Activated CD8-positive, alpha-beta memory T cell treated with anti-CD3 and anti-CD28 coated beads, Interleukin-2, amount 10 ng/mL, durations not matched to agents 7 days and 5 days (primary cell): ENCODE measurements around the gene SLC38A10. TPM values are rescaled to one million over a fixed set of nuclear protein-coding genes. Genes with fewer than 3 reads are reported as not detected.
"Not testable (repeated sequence)": the region's sequence is repeated elsewhere in the genome, so short reads cannot be mapped to it uniquely, and the experiment has no call there.

Experiments used
- ATAC-seq: fragments of 150-1000 bp; cut with Tn5 transposase; one replicate; pipeline ENCODE4 v1.10.0; 2021; ENCODE audit warnings: moderate library complexity
- CTCF ChIA-PET: fragments of 350-600 bp; sonication (Branson Sonifier 250); formaldehyde crosslinking; loops from one replicate; lab custom pipeline; 2021; ENCODE audit warnings: antibody characterized with exemption; lab: Charles Lee
- DNase-seq: peaks from one replicate; pipeline ENCODE4 v3.0.0-alpha.2; 2020
- H3K27ac Mint-ChIP-seq: one replicate; pipeline ENCODE4 v1.8.0; 2021; ENCODE audit warnings: mild to moderate bottlenecking, mixed read lengths
- H3K27me3 Mint-ChIP-seq: one replicate; pipeline ENCODE4 v1.8.0; 2021; ENCODE audit warnings: mixed read lengths
- H3K36me3 Mint-ChIP-seq: one replicate; pipeline ENCODE4 v1.8.0; 2021; ENCODE audit warnings: mild to moderate bottlenecking, mixed read lengths
- H3K4me1 Mint-ChIP-seq: one replicate; pipeline ENCODE4 v1.8.0; 2021; ENCODE audit warnings: mixed read lengths
- H3K4me3 Mint-ChIP-seq: one replicate; pipeline ENCODE4 v1.8.0; 2021; ENCODE audit warnings: mild to moderate bottlenecking, moderate library complexity, mixed read lengths
- H3K9me3 Mint-ChIP-seq: one replicate; pipeline ENCODE4 v1.8.0; 2022; ENCODE audit warnings: low read depth, mixed read lengths
- total RNA-seq, 2 experiments: library from RNA; stranded (reverse); gene quantifications; one replicate each; pipeline ENCODE4 v1.2.3, GENCODE V29; 2021

SLC38A10 gene
- total RNA-seq, 2 experiments from 2014 or later, result 81.7 to 88.7 TPM

DNA sequence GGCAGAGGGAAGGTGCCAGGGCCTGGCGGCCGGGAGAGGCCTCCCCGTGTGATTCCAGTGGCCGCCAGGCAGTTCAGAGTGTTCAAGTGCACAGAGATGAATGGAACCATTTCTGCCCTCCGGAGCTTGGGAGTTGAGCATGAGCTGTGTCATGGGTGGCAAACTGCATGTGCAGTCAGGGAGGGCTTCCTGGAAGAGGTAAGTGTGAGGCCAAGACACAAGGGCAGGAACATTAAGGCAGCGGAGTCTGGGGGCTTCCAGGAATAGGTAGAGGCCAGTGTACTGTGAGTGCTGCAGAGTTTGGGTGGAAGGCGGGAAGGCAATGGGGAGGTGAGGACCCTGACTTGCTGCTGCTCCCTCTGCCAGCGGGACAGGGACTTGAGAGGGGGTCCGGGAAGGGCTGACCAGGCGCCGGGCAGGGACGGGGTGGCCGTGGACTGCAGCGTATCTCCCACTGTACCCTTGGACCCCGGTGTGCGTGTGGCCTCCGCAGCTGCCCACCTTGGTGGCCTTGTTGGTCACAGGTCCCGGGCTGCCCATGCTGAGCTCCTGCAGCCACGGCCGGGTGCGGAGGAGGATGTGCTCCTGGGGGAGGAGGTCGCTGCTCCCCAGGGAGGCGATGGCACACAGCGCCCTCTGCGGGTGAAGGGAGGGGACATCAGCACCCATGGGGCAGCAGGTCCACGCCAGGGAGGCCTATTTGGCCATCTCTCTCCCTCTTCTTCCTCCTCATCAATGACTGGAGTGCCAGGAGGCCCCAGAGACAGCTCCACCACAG is 64.9 kb downstream of the SLC38A10 start:
- H3K9me3 Mint-ChIP-seq, result no peaks in the 10 kb centered on the region
- H3K4me1 Mint-ChIP-seq, result peaks cover 6% of the 10 kb centered on the region
- DNase-seq, result no peak
- no peaks in the 10 kb centered on the region for H3K27me3 Mint-ChIP-seq
- no peak overlapping the region for H3K27ac Mint-ChIP-seq
- H3K36me3 Mint-ChIP-seq, result peaks cover 9% of the 10 kb centered on the region
- no peak overlapping the region for H3K4me3 Mint-ChIP-seq
- CTCF ChIA-PET, result interaction anchor here (2.6 kb wide), 1 partner anchor 8 kb away, joined by 8 read pairs; the partner anchor contains the start of genes NDUFAF8 and TEPSIN
- no peak for ATAC-seq

DNA sequence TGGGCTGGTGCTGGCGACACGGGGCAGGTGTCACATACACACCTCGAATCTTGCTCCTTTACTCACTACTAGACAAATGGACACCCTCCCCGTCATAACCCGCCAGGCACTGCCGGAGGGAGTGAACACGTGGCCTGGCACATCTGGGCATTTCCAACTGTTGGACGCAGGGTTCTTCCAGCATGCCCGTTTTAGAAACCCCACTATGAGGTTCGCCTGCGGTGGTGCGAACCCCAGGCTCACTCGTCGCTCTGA is 65.5 kb downstream of the SLC38A10 start:
- CTCF ChIA-PET, result interaction anchor here (2.6 kb wide), 1 partner anchor 9 kb away, joined by 8 read pairs; the partner anchor contains the start of genes NDUFAF8 and TEPSIN
- H3K27ac Mint-ChIP-seq, result no peak overlapping the region
- H3K36me3 Mint-ChIP-seq, result peaks cover 9% of the 10 kb centered on the region
- H3K4me3 Mint-ChIP-seq, result no peak overlapping the region
- no peaks in the 10 kb centered on the region for H3K9me3 Mint-ChIP-seq
- DNase-seq (no peak), ATAC-seq (no peak)
- peaks cover 6% of the 10 kb centered on the region for H3K4me1 Mint-ChIP-seq
- no peaks in the 10 kb centered on the region for H3K27me3 Mint-ChIP-seq

DNA sequence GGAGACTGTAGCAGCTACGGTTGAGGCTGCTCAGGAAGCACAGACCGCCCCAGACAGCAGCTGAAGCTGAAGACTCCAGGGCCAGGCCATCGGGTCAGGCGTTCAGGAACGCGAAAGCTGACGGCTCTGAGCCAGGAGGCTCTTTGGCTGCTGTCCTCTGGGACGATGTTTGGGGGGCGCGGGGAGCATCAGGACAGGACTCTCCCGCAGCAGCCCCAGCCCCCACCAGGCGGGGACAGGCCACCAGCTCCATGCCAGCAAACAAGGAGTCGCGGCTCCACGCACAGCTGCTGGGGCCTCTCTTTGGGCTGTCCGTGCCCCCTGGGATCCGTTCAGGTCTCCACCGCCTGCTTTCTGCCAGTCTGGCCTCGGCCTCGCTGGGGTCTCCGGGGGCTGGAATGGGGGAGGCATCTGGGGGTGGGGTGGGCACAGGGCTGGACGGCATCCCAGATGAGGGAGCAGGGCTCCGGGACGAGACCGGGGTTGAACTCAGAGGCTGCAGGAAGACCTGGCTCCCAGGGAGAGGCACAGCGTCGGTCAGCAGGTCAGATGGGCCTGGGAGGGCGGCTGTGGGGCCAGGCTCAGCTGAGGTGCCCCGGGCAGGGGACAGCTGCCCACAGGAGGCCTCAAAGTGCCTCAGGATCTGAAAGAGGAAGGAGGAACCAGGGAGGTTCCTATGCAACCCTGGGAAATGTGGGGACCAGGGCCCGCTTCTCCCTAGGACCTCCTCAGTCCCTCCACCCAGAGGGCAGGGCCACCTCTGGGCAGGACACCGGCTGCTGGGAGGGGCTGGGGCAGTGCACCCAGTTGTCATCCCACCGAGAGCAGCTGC is 66.1 kb downstream of the SLC38A10 start:
- no peak for ATAC-seq
- no peak overlapping the region for H3K27ac Mint-ChIP-seq
- peaks cover 6% of the 10 kb centered on the region for H3K4me1 Mint-ChIP-seq
- H3K36me3 Mint-ChIP-seq, result peaks cover 9% of the 10 kb centered on the region
- H3K27me3 Mint-ChIP-seq, result no peaks in the 10 kb centered on the region
- no peaks in the 10 kb centered on the region for H3K9me3 Mint-ChIP-seq
- CTCF ChIA-PET, result interaction anchor here (2.6 kb wide), 1 partner anchor 9 kb away, joined by 8 read pairs; the partner anchor contains the start of genes NDUFAF8 and TEPSIN
- no peak overlapping the region for H3K4me3 Mint-ChIP-seq
- DNase-seq, result no peak

DNA sequence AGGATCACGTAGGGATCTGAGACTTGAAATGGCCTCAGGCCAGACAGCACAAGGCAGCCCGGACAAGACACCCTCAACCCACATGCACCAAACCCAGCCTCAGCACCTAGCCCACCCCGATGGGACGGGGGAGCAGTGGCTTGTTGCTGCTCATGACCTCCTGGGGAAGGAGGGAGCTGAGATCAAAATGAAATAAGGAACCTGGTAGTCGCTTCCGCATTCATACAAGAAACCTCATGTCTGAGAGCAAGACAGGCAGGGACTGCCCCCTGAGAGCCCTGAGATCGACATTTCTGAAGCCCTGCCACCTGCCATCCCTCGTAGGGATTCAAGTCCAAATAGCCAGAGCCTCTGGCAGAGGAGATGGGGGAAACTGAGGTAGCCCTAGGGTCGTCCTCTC is 66.7 kb downstream of the SLC38A10 start:
- Mint-ChIP-seq H3K36me3 (peaks cover 9% of the 10 kb centered on the region), H3K27ac (no peak overlapping the region), H3K9me3 (no peaks in the 10 kb centered on the region), H3K27me3 (no peaks in the 10 kb centered on the region), H3K4me3 (no peak overlapping the region), H3K4me1 (peaks cover 12% of the 10 kb centered on the region)
- ATAC-seq (no peak), DNase-seq (no peak)
- CTCF ChIA-PET, result interaction anchor here (2.6 kb wide), 1 partner anchor 10 kb away, joined by 8 read pairs; the partner anchor contains the start of genes NDUFAF8 and TEPSIN

DNA sequence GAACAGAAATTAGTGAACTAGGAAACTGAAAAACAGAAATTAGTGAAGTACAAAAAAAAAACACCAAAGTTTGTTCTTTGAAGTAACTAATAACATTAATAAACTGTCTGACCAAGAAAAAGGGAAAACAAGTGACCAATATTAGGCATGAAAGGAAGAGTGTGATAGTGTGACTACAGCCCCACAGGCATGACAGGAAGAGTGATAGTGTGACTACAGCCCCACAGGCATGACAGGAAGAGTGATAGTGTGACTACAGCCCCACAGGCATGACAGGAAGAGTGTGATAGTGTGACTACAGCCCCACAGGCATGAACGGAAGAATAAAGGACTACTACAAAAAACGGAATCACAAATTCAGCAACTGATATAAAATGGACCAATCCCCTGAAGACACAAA is 67.5 kb downstream of the SLC38A10 start:
- not testable (repeated sequence) for ATAC-seq, H3K27me3 Mint-ChIP-seq, H3K4me3 Mint-ChIP-seq, H3K36me3 Mint-ChIP-seq, H3K27ac Mint-ChIP-seq, DNase-seq, H3K9me3 Mint-ChIP-seq
- H3K4me1 Mint-ChIP-seq, result peaks cover 14% of the 10 kb centered on the region
- CTCF ChIA-PET, result interaction anchor here (1.3 kb wide), 1 partner anchor 11 kb away, joined by 5 read pairs; the partner anchor contains the start of genes NDUFAF8 and TEPSIN

DNA sequence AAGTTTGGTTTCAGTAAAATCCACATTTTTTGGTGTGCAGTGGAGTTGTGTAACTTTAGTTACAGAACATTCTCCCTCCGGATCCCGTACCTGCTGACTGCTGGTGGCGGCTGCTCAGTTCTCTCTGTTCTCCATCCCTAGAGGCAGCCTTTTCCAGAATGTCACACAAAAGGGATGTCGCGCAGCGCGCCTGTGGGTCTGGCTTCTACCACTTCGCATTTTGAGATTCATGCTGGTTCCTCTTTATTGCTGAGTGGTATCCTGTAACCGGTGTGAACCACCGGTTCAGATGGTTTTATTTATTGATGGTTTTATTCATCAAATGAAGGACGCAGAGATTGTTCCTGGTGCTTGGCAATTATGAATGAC is 71.4 kb downstream of the SLC38A10 start:
- CTCF ChIA-PET, result no interaction called here
- H3K4me1 Mint-ChIP-seq, result peaks cover 23% of the 10 kb centered on the region
- no peak for DNase-seq
- peak overlapping the region; percentile 64 for H3K27ac Mint-ChIP-seq
- H3K36me3 Mint-ChIP-seq, result no peaks in the 10 kb centered on the region
- H3K27me3 Mint-ChIP-seq, result no peaks in the 10 kb centered on the region
- H3K4me3 Mint-ChIP-seq, result peak overlapping the region; percentile 52
- no peaks in the 10 kb centered on the region for H3K9me3 Mint-ChIP-seq
- ATAC-seq, result no peak

DNA sequence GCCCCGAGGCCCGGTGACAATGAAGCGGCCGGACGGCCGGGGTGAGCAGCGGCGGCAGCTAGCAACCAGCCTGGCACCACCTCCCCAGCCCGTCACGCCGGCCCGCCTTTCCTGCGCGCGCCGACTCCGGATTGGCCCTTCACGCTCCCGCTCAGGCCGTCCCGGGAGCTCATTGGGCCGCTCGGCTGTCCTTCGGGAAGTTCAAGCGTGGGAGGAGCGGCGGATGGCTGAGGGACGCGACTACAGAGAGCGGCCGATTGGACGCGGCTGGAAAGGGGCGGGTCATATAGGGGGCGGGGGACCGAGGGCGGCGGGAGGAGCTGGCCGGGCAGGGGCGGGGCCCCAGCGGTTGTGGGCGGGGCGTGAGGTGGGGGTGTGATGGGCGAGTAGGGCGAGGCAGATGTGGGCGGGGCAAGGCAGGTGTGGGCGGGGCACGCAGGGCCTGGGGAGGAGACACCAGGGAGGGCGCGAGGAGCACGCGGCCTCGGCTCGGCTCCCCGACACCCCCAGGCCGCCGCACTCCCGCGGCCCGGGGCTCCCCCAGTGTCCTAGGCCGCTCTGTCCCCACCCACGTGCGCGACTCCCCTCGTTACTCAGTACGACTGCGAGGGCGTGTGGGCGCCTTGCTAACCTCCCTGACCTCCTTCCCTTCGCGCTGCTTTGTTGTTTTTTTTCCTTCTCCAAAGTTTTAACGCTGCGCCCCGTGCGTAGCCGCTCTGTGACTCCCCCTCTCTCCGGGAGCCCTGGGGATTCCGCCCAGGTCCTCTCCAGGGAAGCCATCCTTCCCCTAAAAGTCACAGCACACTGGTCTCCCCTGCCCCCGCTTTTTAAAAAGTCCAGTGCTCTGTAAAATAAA is 72.0 kb downstream of the SLC38A10 start, which contains the start of gene CEP131:
Gene CEP131 (minus strand): TSS at position 60 of the 856 bp plus-strand sequence. CDS start 2,909 bp downstream, outside the sequence.
- peaks cover 23% of the 10 kb centered on the region for H3K4me1 Mint-ChIP-seq
- H3K27ac Mint-ChIP-seq, result peak within 1 kb of the TSS; percentile 64
- peak; percentile 99 for DNase-seq
- CTCF ChIA-PET, result interaction anchor here (0.7 to 1.2 kb wide), 6 partner anchors 15 to 768 kb away, joined by 3 to 5 read pairs (median 4); partner anchors contain the start of genes NDUFAF8 and TEPSIN
- no peaks in the 10 kb centered on the region for H3K36me3 Mint-ChIP-seq
- H3K4me3 Mint-ChIP-seq, result peak within 1 kb of the TSS; percentile 60
- H3K27me3 Mint-ChIP-seq, result no peaks in the 10 kb centered on the region
- H3K9me3 Mint-ChIP-seq, result no peaks in the 10 kb centered on the region
- peak; percentile 98 for ATAC-seq

DNA sequence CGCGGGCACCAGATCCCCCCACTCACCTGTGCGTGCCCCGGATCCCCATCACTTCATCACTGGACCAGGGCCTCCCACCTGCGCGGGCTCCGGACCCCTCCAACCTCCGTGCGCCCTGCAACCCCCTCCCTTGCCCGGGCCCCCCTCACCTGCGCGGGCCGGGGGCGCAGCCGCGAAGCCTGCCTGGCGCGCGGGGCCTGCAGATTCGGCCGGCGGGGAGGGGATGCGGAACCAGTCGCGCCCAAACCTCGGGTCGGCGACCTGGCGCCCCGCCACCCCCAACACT is 72.5 kb downstream of the SLC38A10 start:
- Mint-ChIP-seq H3K36me3 (no peaks in the 10 kb centered on the region), H3K4me1 (peaks cover 18% of the 10 kb centered on the region), H3K9me3 (no peaks in the 10 kb centered on the region), H3K4me3 (peak overlapping the region; percentile 60), H3K27me3 (no peaks in the 10 kb centered on the region), H3K27ac (no peak overlapping the region)
- CTCF ChIA-PET, result interaction anchor here (0.7 to 1.2 kb wide), 5 partner anchors 16 to 768 kb away, joined by 3 to 5 read pairs (median 4); partner anchors contain the start of genes NDUFAF8 and TEPSIN
- DNase-seq, result no peak
- no peak for ATAC-seq

DNA sequence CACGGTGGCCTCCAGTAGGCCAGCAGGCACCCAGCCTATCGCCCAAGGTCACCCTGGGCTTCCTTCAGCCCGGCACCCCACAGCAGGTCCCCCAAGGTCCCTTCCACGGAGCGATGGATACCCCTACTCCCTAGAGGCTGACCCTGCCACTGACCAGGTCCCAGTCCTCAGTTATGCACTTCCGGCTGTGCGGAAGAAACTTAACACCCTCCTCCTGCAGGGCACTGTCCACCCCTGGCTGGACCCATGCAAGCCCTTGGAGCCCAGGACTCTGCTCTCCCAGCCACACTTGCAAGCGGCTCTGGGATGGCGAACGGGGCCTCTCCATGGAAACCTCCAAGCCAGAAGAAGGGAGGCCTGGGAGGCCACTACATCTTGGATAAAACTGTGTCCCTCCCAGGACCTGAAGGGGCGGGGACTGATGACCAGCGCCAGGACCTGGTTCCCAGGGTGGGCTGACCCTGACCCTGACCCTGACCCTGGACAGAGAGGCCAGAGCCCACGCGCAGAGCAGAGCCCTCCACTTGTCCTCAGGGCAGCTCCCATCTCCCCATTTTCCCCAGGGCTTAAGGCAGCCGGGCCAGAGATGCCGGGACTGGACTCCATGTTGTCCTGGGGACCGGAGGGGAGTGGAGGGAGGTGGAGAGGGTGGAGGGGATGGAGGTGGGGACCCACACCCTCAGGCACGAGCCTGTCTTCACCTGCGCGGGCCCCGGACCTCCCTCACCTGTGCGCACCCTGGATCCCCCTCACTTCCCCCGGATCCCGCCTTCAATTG is 73.1 kb downstream of the SLC38A10 start:
- no peak for DNase-seq
- CTCF ChIA-PET, result interaction anchor here (1.0 to 1.5 kb wide), 4 partner anchors 17 to 80 kb away, joined by 3 to 5 read pairs (median 4); partner anchors contain the start of genes NDUFAF8 and TEPSIN
- no peaks in the 10 kb centered on the region for H3K36me3 Mint-ChIP-seq
- peaks cover 17% of the 10 kb centered on the region for H3K4me1 Mint-ChIP-seq
- no peaks in the 10 kb centered on the region for H3K9me3 Mint-ChIP-seq
- H3K27ac Mint-ChIP-seq, result no peak overlapping the region
- peak; percentile 0 for ATAC-seq
- H3K4me3 Mint-ChIP-seq, result peak overlapping the region; percentile 60
- H3K27me3 Mint-ChIP-seq, result no peaks in the 10 kb centered on the region

DNA sequence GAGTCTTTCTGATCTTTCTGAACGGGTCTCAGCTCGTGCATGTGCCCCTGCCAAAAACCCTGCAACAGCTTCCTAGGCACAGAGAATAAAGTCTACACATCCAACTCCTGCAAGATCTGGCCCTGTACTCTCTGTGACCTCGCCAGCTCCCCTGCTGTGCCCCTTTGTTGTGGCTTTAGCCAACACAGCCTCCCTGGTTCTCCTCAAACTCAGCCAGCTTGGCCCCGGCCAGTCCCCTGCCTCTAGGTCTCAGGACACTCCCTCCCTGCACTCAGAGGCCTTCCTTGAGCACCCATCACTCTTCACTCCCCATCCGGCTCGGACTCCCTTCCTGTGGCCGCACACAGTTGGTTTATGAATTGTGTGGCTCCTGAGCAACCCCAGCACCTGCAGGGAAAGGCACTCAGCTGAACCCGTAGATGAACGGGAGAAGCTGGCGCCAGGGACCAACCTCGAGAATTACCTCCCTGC is 73.7 kb downstream of the SLC38A10 start:
- CTCF ChIA-PET, result interaction anchor here (1.5 kb wide), 1 partner anchor 17 kb away, joined by 3 read pairs; the partner anchor contains the start of genes NDUFAF8 and TEPSIN
- Mint-ChIP-seq H3K4me3 (peak overlapping the region; percentile 15), H3K27me3 (no peaks in the 10 kb centered on the region), H3K27ac (no peak overlapping the region), H3K9me3 (no peaks in the 10 kb centered on the region), H3K36me3 (no peaks in the 10 kb centered on the region), H3K4me1 (peaks cover 17% of the 10 kb centered on the region)
- ATAC-seq (no peak), DNase-seq (no peak)

DNA sequence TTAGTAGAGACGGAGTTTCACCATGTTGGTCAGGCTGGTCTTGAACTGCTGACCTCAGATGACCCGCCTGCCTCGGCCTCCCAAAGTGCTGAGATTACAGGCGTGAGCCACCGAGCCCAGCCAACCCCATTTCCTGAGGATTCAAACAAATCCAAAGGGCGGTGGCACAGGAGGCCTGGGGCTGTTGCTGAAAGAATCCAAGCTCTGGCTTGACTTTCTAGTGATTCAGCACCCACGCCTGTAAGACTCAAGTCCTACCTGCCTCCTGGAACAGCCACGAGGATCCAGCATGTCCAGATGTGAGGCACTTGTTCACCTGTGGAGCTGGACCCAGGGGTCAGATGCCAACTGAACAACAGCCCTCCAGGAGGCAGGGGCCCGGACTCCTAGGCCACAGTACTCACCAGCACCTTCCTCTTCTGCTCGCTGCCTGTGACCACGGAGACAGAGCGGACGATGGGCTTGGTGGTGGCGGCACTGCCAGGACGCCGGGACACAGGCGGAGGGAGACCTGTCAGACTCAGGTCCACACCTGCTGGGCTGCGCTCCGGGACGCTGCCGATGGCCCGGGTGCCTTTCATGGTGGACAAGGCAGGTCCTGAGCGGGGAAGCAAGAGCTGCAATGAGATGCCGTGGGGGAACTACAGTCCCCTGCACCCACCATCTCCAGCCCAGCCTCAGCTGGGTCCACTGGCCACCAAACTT is 75.5 kb downstream of the SLC38A10 start:
- CTCF ChIA-PET, result no interaction called here
- Mint-ChIP-seq H3K36me3 (no peaks in the 10 kb centered on the region), H3K27ac (no peak overlapping the region), H3K27me3 (no peaks in the 10 kb centered on the region), H3K4me1 (peaks cover 17% of the 10 kb centered on the region), H3K4me3 (no peak overlapping the region), H3K9me3 (no peaks in the 10 kb centered on the region)
- ATAC-seq (no peak), DNase-seq (no peak)
